Amniotic epithelial cell (primary cell): ENCODE measurements around the gene PTTG1.

Experiments used
- DNase-seq: peaks from one replicate; pipeline ENCODE4 v3.0.0-alpha.2; 2010; ENCODE audit warnings: low read depth

PTTG1 gene

DNA sequence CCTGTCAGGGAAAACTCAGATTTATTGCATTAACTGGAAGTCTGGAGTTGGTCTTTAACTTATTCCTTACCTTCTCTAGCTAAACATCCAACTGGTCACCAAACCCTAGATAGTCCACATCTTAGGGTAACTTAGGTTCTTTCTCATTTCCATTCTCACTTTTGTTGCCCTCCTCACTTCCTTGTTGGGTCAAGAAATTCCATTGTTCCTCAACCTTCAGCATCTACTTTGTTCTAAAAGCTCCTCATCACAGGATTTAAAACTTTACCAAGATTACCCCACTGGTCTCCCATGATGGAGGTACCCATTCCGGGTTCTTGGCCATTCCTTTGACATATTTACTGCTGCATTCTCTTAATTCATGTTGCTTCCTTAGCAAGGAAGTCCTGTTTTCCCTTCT is 32.1 kb downstream of the PTTG1 start:
- no peak for DNase-seq

DNA sequence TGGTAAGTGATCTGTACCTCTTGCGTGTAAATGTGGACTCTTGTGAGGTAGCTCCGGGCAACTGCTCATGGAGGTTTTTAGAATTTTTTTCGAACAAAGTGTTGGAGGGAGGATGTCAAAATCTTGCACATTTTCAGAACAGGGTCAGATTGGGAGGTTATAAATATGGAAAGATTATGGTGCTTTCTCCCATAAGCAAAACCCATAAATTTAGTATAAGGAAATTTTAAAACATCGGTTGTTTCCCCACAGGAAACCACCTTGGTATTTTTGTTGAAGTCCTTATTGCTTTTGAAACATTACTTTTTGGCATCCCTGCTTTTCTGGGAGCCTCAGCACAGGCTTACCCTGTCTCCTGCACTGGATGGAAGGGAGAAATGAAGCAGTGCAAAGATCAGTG is 33.9 kb downstream of the PTTG1 start:
- no peak for DNase-seq

DNA sequence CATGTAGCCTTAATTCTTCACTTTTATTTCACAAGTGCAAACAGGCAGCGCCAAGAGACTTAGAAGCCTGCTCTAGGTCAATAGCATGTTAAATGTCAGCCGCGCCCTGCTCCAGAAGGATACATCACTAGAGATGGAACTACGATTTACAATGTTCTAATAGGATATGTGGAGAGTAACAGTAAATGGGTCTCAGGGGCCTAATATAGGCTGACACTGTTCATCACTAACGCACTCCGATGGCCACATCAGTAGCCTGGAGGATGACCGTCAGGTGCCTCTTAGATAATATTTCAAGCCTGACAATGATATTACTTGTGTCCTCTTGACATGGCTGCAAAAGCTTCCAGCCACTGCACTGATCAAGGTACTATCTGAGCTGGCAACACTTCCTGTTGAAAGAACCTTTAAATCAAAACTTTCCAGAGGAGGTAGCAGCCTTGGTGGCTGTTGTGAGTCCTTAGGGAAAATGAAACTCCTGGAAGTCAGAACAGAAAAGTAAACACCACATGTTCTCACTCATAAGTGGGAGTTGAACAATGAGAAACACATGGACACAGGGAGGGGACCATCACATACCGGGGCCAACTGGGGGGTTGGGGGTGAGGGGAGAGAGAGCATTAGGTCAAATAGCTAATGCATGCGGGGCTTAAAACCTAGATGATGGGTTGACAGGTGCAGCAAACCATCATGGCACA is 35.0 kb downstream of the PTTG1 start:
- no peak for DNase-seq

GRCh38 chr5:160457252-160457651 is 35.6 kb downstream of the PTTG1 start:
- no peak for DNase-seq

- no peak for DNase-seq
These were observed 37.4 kb downstream of the PTTG1 start for GRCh38 chr5:160458806-160459800.

GRCh38 chr5:160460377-160461049 is 38.9 kb downstream of the PTTG1 start:
- DNase-seq: no peak

DNA sequence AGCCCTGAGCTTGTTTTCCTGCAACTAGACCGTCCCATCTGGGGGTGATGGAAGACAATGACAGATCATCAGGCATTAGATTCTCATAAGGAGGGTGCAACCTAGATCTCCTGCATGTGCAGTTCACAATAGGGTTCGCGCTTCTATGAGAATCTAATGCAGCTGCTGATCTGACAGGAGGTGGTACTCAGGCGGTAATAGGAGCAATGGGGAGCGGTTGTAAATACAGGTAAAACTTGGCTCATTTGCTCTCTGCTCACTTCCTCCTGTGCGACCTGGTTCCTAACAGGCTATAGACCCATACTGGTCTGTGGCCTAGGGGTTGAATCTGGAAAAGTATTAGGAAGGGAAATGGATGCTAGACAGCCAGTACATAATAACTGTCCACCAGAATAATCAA is 39.7 kb downstream of the PTTG1 start:
- no peak for DNase-seq

DNA sequence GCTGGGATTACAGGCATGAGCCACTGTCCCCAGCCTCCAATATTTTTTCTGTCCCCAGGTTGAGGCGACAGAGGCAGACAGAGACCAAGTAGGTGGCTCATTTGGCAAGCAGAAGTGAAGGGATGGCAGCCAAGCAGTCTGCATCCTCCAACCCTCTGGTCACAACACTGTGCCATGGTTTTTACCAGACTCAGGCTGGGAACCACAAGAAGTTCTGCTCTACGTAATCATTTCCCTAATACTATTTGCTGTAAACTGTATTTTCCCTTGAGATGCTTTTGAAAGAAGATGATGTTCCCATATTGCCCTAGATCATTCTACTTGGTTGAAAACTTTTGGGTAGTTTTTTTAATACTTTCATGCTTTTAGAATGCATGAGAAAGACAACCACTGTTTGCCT is 40.5 kb downstream of the PTTG1 start:
- DNase-seq: no peak

DNA sequence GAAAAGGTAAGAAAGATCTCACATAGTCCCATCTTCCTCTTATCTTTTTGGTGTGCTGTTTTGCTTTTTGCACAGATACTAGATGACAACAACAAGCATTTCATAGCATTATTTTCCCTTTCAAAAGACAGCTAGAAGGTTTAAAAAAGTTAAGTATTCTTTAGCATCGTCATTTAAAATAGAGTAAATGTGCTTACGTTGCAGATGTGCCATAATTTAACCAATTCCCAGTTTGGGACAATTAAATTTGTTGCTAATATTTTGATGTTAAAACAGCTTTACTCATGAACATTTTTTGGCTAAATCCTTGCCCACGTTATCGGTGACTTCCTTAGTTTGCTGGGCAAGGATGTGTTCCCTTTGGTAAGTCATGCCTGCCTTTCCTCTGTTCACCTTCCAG is 41.6 kb downstream of the PTTG1 start:
- DNase-seq: no peak

- peak; percentile 42 for DNase-seq
These were observed 42.2 kb downstream of the PTTG1 start for GRCh38 chr5:160463740-160464465.

DNA sequence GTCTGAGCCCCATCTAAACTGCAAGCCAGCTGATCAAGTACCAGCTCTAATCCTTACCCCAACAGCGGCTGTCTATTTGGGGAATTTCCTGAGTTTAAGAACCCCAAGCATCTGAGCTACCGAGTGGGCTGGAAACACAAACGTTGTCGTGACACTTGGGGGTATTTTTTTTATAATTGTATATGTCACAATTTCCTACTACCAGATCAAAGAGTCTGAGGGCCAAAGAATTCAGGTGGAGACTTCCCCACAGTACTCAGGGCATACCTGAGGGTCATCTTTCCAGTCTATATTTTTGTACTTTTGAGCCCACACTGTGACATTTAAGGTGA is 42.8 kb downstream of the PTTG1 start:
- DNase-seq: no peak

- no peak for DNase-seq
These were observed 44.5 kb downstream of the PTTG1 start for GRCh38 chr5:160466116-160466515.

- peak; percentile 40 for DNase-seq
These were observed 45.4 kb downstream of the PTTG1 start for GRCh38 chr5:160466889-160467554.

DNA sequence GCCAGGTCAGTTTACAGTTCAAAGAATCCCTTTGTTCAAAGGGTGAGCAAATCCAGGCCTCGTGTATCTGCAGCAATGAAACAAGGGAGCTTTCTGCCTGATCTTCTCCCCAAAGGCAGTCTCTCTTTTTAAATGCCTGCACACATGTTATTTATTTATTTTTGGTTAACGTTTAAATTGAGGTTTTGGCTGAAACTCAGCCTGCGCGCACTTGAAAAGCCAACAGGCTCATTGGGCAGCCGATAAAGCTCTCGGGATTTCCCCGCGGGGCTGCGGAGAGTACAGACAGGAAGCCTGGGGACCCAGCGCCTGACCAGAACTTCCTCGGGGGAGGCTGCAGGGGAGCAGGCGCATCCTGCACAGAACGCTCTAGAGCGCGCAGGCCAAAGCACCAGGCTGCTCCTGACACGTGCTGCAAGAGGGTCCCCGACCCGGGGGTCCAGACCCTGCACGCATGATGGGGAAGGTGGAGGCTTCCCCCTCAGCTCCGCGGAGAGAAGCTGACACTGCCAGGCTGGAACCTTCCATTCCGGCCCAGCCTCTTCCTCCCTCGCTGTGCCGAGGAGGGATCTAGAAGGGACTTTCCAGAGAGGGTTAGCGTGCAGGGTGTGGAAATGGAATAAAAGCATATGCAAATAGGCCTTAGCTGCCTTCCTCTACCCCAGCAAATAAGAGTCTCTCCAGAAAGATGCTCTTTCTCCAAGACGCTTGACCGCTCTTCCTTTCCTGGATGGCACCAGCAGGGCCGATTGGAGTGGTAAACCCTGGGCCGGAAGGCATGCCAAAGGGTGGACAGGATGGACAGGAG is 46.1 kb downstream of the PTTG1 start:
- DNase-seq: peak; percentile 41

DNA sequence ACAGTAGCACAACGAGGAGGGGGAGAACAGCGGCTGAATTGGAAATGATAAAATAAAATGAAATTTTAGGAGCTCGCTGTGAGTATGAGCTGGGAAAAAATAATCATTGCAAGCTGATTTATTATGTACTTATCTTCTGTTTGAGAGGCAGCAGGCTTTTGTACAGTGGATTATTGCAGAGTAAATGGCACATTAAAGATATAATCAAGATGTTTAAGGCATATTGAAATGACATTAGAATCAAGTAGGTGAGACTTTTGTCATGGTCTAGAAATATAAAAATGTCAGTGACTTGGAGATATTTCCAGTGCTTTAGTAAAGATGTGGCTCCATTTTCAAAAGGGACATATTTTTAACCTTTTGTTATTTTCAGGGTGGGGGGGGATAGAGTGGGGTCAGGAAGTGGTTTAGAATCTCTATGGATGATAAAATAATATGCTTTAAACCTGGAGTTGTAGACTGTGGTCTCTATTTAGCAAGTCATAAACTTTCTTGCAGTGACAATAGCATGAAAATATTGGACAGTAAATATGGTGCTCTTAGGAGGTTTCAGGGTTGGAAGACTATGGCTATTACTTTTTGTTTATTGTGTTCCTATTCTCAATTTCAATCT is 46.8 kb downstream of the PTTG1 start:
- no peak for DNase-seq

GRCh38 chr5:160469156-160470144 is 47.8 kb downstream of the PTTG1 start:
- no peak for DNase-seq

DNA sequence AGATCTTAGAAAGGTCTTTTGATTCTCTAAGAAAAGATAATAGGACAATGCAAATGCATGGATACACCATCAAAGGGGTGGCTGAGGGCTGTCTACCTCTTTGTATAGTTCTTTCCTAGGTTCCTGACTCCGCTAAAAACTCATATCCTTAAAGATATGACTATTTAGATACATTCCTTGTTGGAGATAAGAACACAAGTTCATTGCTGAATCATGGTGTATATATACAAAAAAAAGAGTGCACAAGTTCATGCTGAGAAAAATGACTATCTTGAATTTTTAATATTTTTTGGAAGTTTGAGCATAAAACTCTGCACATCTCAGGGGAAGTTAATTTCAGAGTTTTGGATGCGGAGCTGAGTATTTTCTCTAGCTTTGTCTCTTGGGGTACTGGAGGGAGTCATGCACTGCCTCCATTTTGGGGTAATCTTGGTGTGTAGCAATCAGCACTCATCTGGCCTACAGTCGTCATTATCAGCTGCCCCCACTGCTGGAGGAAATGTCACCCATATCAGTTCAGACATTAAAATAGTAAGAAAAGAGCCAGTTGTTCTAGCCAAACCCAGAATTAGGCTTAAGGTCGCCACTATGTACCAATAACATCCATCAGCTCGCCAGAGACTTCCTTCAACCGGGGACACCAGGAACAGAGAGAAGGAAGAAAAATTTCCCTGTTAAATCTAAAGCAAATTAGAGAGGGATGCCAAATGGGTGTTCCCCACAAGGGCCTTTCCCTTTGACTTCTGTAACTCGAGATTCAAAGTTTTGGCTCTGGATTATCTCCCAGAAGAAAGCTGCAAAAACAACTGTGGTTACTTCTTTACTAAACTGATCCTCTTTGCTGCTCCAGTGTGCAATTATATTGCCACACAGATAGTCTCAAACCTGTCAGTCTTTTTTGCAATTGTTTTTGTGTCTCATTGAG is 49.0 kb downstream of the PTTG1 start:
- peak; percentile 51 for DNase-seq

GRCh38 chr5:160471761-160472160 is 50.1 kb downstream of the PTTG1 start:
- DNase-seq: no peak
